ENCODE data around the gene ADAT1. TPM values are rescaled to one million over a fixed set of nuclear protein-coding genes. Genes with fewer than 3 reads are reported as not detected.

Gene ADAT1
- total and polyA plus RNA-seq, 4 donors: 13.2 to 42.3 (median 18.5) TPM

DNA sequence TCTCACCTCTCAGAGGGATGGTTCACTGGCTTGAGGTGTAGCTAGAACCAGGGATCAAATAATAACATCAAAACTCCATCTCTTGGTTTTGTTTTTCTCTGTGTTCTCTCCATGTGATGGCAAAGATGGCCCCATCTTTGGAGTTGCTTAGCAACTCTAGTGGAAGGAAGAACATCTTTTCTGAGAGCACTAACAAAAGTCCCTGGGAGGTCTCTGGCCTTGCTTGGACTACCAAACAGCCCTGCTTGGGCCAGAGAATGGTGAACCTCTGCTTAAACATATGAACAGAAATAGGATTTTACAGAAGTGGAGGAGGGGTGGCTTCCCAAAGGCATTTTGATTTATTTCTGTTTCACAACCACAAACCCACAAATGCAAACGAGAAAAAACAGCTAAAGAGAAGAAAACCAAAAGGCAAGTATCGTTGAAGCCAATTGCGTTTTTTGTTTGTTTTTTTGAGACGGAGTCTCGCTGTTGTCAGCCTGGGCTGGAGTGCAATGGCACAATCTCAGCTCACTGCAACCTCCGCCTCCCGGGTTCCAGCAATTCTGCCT, 43.7 kb downstream of the ADAT1 start:
- no peak for DNase-seq (ENCODE audit: low spot score)
- Histone ChIP-seq H3K27me3 (ENCODE audit: control insufficient read depth in 4 of 4, insufficient read depth in 4 of 4, low read length in 3 of 4) (no peaks in the 10 kb centered on the region), H3K9ac (ENCODE audit: low read depth in 1 of 2, low read length in 2 of 2) (no peak overlapping the region), H3K27ac (ENCODE audit: low read depth in 1 of 2, low read length in 2 of 2) (no peak overlapping the region), H3K4me3 (ENCODE audit: low read depth in 1 of 3, low read length in 3 of 3) (no peak overlapping the region), H3K36me3 (ENCODE audit: control insufficient read depth in 4 of 4, insufficient read depth in 3 of 4, low read depth in 1 of 4, low read length in 3 of 4) (peaks cover 5 to 40% (median 33%) of the 10 kb centered on the region in 4 donors), H3K4me1 (ENCODE audit: control insufficient read depth in 4 of 4, insufficient read depth in 4 of 4, low read length in 3 of 4) (peaks cover 0 to 1% (median 0%) of the 10 kb centered on the region in 4 donors), H3K9me3 (ENCODE audit: control insufficient read depth in 4 of 4, low read length in 3 of 4) (no peaks in the 10 kb centered on the region)
- TF ChIP-seq, protein P1, sequence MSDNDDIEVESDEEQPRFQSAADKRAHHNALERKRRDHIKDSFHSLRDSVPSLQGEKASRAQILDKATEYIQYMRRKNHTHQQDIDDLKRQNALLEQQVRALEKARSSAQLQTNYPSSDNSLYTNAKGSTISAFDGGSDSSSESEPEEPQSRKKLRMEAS (IDR thresholded peaks at IDR 0.05): no peak
- TF ChIP-seq TAF1 (conservative IDR thresholded peaks at IDR 0.05) (no peak), GABPA (IDR thresholded peaks at IDR 0.05 in 1 of 2, conservative IDR thresholded peaks at IDR 0.05 in 1 of 2) (no peak), NR2F2 (IDR thresholded peaks at IDR 0.05) (no peak), JUND (IDR thresholded peaks at IDR 0.05) (no peak), RXRA (IDR thresholded peaks at IDR 0.05) (no peak)
- 89% methylated on average over 7 of the region's 7 CpGs for WGBS

GRCh38 chr16:75578725-75579124, 44.4 kb downstream of the ADAT1 start:
- TF ChIP-seq GABPA (IDR thresholded peaks at IDR 0.05 in 1 of 2, conservative IDR thresholded peaks at IDR 0.05 in 1 of 2) (no peak), NR2F2 (IDR thresholded peaks at IDR 0.05) (no peak), CTCF (IDR thresholded peaks at IDR 0.05; ENCODE audit: low read depth, low read length, missing input control) (no peak), FOXA2 (IDR thresholded peaks at IDR 0.05) (no peak), HNF4G (IDR thresholded peaks at IDR 0.05) (no peak), RXRA (IDR thresholded peaks at IDR 0.05) (no peak), REST (IDR thresholded peaks at IDR 0.05) (no peak), SP1 (IDR thresholded peaks at IDR 0.05) (no peak), FOXA1 (IDR thresholded peaks at IDR 0.05) (no peak), EGR1 (IDR thresholded peaks at IDR 0.05; ENCODE audit: low read depth in 2 of 2) (no peak), HNF4A (conservative IDR thresholded peaks at IDR 0.05) (no peak), RAD21 (IDR thresholded peaks at IDR 0.05) (no peak), YY1 (IDR thresholded peaks at IDR 0.05) (no peak)
- Histone ChIP-seq H3K4me1 (ENCODE audit: control insufficient read depth in 4 of 4, insufficient read depth in 4 of 4, low read length in 3 of 4) (peaks cover 0 to 3% (median 0%) of the 10 kb centered on the region in 4 donors), H3K9ac (ENCODE audit: low read depth in 1 of 2, low read length in 2 of 2) (no peak overlapping the region), H3K9me3 (ENCODE audit: control insufficient read depth in 4 of 4, low read length in 3 of 4) (no peaks in the 10 kb centered on the region), H3K27me3 (ENCODE audit: control insufficient read depth in 4 of 4, insufficient read depth in 4 of 4, low read length in 3 of 4) (no peaks in the 10 kb centered on the region), H3K4me3 (ENCODE audit: low read depth in 1 of 3, low read length in 3 of 3) (no peak overlapping the region), H3K27ac (ENCODE audit: low read depth in 1 of 2, low read length in 2 of 2) (no peak overlapping the region), H3K36me3 (ENCODE audit: control insufficient read depth in 4 of 4, insufficient read depth in 3 of 4, low read depth in 1 of 4, low read length in 3 of 4) (peaks cover 5 to 42% (median 35%) of the 10 kb centered on the region in 4 donors)
- 95% methylated on average over 2 of the region's 2 CpGs for WGBS
- no peak for DNase-seq (ENCODE audit: low spot score)

All from liver (tissue), 9 donors.